Neural progenitor cell (in vitro differentiated cells): ENCODE data around the gene MLH1. TPM values are rescaled to one million over a fixed set of nuclear protein-coding genes. Genes with fewer than 3 reads are reported as not detected.

ENCODE experiments used
- DNase-seq: peaks from one replicate; pipeline ENCODE4 v3.0.0-alpha.2; 2016; ENCODE audit warnings: low spot score
- H2AFZ ChIP-seq: fragments of 200-600 bp; sonication (generic); replicated peaks from 2 replicates; pipeline ENCODE4 v1.6.1; 2016; ENCODE audit warnings: antibody characterized with exemption
- H3F3A ChIP-seq: fragments of 200-600 bp; sonication (generic); 2 replicates; pipeline ENCODE4 v1.6.1; 2016; ENCODE audit warnings: antibody characterized with exemption, low read depth
- H3K27ac ChIP-seq: fragments of 200-600 bp; sonication (generic); 2 replicates; pipeline ENCODE4 v1.5.1; 2016; ENCODE audit warnings: mild to moderate bottlenecking
- H3K27me3 ChIP-seq: fragments of 200-600 bp; sonication (generic); 2 replicates; pipeline ENCODE4 v1.6.1; 2016; ENCODE audit warnings: mild to moderate bottlenecking, moderate library complexity
- H3K36me3 ChIP-seq: fragments of 200-600 bp; sonication (generic); 2 replicates; pipeline ENCODE4 v1.5.1; 2016
- H3K4me1 ChIP-seq: fragments of 200-600 bp; sonication (generic); 2 replicates; pipeline ENCODE4 v1.6.1; 2016; ENCODE audit warnings: mixed run types
- H3K4me2 ChIP-seq: fragments of 200-600 bp; sonication (generic); 2 replicates; pipeline ENCODE4 v1.6.1; 2016
- H3K4me3 ChIP-seq: fragments of 200-600 bp; sonication (generic); 2 replicates; pipeline ENCODE4 v1.5.1; 2016
- H3K79me2 ChIP-seq: fragments of 200-600 bp; sonication (generic); 2 replicates; pipeline ENCODE4 v1.6.1; 2016; ENCODE audit warnings: low read depth
- H3K9ac ChIP-seq: fragments of 200-600 bp; sonication (generic); 2 replicates; pipeline ENCODE4 v1.6.1; 2016
- H3K9me3 ChIP-seq: fragments of 200-600 bp; sonication (generic); 2 replicates; pipeline ENCODE4 v1.5.1; 2016; ENCODE audit warnings: low read depth
- H4K20me1 ChIP-seq: fragments of 200-600 bp; sonication (generic); 2 replicates; pipeline ENCODE4 v1.6.1; 2016; ENCODE audit warnings: low read depth
- H3K27ac Mint-ChIP-seq: 3 replicates; pipeline ENCODE4 v1.8.0; 2021; ENCODE audit warnings: mixed read lengths
- H3K27me3 Mint-ChIP-seq: 2 replicates; pipeline ENCODE4 v1.8.0; 2022; ENCODE audit warnings: low read depth, mild to moderate bottlenecking, inconsistent platforms, moderate library complexity, mixed read lengths; ENCODE audit not compliant: insufficient read depth
- H3K36me3 Mint-ChIP-seq: 3 replicates; pipeline ENCODE4 v1.8.0; 2021; ENCODE audit warnings: mixed read lengths
- H3K4me1 Mint-ChIP-seq: 3 replicates; pipeline ENCODE4 v1.8.0; 2021; ENCODE audit warnings: mixed read lengths
- H3K4me3 Mint-ChIP-seq: 3 replicates; pipeline ENCODE4 v1.8.0; 2021; ENCODE audit warnings: mild to moderate bottlenecking, moderate library complexity, mixed read lengths
- H3K9me3 Mint-ChIP-seq: 3 replicates; pipeline ENCODE4 v1.8.0; 2020; ENCODE audit warnings: mixed read lengths
- EZH2 ChIP-seq: fragments of 200-600 bp; sonication (generic); IDR thresholded peaks from 2 replicates; pipeline ENCODE4 v1.6.1; 2017; ENCODE audit warnings: antibody characterized with exemption, mild to moderate bottlenecking, moderate library complexity
- EZH2phosphoT487 ChIP-seq: fragments of 200-600 bp; sonication (generic); IDR thresholded peaks from 2 replicates; pipeline ENCODE4 v1.6.1; 2017; ENCODE audit warnings: antibody characterized with exemption
- total RNA-seq: library from RNA; depleted of rRNA; stranded (reverse); fragments of >200 nt; gene quantifications from 2 replicates; pipeline ENCODE4 v1.2.3, GENCODE V29; 2015; ENCODE audit warnings: low replicate concordance
- TF ChIP-seq, protein P1 (sequence below): fragments of 200-600 bp; sonication (generic); IDR thresholded peaks from 2 replicates; pipeline ENCODE4 v1.5.1; 2017; ENCODE audit warnings: antibody characterized with exemption, mild to moderate bottlenecking

Gene MLH1
- total RNA-seq, 1 donor from 2014 or later = 71.1 TPM

DNA sequence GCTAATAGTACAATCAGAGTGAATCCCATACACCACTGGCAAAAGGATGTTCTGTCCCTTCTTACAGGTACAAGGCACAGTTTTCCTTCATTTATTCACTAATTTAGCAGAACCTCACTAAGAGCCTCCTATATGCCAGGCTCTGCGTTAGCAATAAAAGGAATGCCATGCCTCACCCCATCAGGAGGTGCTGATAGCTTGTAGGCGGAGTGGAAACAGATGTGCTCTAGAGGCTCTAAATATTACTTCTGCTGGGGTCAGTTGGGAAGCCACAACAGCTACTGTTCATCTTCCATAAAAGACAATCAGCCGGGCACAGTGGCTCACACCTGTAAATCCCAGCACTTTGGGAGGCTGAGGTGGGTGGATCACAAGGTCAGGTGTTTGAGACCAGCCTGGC, 24.4 kb downstream of the MLH1 start:
- Mint-ChIP-seq H3K27ac (no peak overlapping the region), H3K9me3 (peaks cover 3% of the 10 kb centered on the region), H3K4me3 (no peak overlapping the region), H3K36me3 (peaks cover 57% of the 10 kb centered on the region), H3K27me3 (peaks cover 4% of the 10 kb centered on the region), H3K4me1 (no peaks in the 10 kb centered on the region)
- Histone ChIP-seq H2AFZ (no peak overlapping the region), H3K4me2 (no peak overlapping the region), H3K4me3 (no peak overlapping the region), H3K27ac (no peak overlapping the region), H3K27me3 (no peaks in the 10 kb centered on the region), H3K9ac (no peak overlapping the region), H3K79me2 (no peaks in the 10 kb centered on the region), H3K4me1 (no peaks in the 10 kb centered on the region), H3F3A (no peaks in the 10 kb centered on the region), H3K9me3 (no peaks in the 10 kb centered on the region), H3K36me3 (peaks cover 16% of the 10 kb centered on the region), H4K20me1 (no peaks in the 10 kb centered on the region)
- DNase-seq = no peak
- no peak for TF ChIP-seq EZH2
- no peak for TF ChIP-seq EZH2phosphoT487
- TF ChIP-seq, protein P1, sequence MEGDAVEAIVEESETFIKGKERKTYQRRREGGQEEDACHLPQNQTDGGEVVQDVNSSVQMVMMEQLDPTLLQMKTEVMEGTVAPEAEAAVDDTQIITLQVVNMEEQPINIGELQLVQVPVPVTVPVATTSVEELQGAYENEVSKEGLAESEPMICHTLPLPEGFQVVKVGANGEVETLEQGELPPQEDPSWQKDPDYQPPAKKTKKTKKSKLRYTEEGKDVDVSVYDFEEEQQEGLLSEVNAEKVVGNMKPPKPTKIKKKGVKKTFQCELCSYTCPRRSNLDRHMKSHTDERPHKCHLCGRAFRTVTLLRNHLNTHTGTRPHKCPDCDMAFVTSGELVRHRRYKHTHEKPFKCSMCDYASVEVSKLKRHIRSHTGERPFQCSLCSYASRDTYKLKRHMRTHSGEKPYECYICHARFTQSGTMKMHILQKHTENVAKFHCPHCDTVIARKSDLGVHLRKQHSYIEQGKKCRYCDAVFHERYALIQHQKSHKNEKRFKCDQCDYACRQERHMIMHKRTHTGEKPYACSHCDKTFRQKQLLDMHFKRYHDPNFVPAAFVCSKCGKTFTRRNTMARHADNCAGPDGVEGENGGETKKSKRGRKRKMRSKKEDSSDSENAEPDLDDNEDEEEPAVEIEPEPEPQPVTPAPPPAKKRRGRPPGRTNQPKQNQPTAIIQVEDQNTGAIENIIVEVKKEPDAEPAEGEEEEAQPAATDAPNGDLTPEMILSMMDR = no peak

DNA sequence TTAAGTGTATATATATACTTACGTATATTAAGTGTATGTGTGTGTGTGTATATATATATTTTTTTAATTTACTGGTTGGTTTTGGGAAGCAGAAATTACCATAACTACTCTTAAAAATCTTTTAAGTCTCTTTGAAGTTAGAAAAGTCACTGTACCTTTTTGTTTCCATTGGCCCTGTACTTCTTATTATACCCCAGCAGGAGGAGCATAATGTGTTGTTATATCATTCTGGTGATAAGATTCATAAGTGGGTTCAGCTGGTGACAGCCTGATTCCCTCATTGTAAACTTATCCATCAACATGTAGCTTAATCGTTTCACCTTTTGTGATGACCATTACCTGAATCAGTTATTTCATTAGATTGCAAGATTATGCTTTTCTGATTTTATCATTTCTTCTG, 30.8 kb downstream of the MLH1 start:
- Mint-ChIP-seq H3K4me1 (no peaks in the 10 kb centered on the region), H3K36me3 (peaks cover 67% of the 10 kb centered on the region), H3K27ac (no peak overlapping the region), H3K4me3 (no peak overlapping the region), H3K27me3 (no peaks in the 10 kb centered on the region), H3K9me3 (peaks cover 8% of the 10 kb centered on the region)
- Histone ChIP-seq H3K27me3 (no peaks in the 10 kb centered on the region), H3K9ac (no peak overlapping the region), H3K27ac (no peak overlapping the region), H3K79me2 (no peaks in the 10 kb centered on the region), H2AFZ (no peak overlapping the region), H4K20me1 (no peaks in the 10 kb centered on the region), H3K4me3 (no peak overlapping the region), H3K9me3 (no peaks in the 10 kb centered on the region), H3K36me3 (peaks cover 17% of the 10 kb centered on the region), H3K4me2 (no peak overlapping the region), H3F3A (no peaks in the 10 kb centered on the region), H3K4me1 (no peaks in the 10 kb centered on the region)
- TF ChIP-seq EZH2phosphoT487 (no peak), EZH2 (no peak)
- TF ChIP-seq, protein P1 = peak; percentile 9
- DNase-seq = no peak

DNA sequence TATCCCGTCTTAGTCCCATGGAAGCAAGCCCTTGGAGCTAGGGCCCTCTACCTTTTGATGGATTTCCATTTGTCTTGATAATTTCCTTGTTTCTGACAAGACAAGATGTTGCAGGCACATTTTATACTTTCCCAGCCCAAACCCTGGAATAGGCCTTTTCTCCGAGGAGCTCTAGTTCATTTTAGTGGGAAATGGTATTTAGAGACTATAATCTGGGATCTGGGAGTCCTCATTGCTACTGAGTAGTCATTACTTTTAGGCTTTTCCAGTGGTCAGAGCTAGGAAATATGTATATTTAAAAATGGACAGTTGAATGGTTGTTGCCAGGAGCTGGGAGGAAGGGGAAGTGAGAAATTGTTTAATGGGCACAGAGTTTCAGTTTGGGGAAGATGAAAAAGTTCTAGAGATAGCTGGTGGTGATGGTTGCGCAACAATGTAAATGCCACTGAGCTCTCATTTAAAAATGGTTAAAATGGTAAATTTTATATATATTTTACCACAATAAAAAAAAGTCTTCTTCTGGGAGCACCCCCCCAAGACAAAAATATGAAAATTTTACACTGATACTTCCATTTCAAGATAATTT, 31.6 kb downstream of the MLH1 start:
- no peak for DNase-seq
- no peak overlapping the region for H3K27ac Mint-ChIP-seq
- no peak overlapping the region for H2AFZ ChIP-seq
- H3K79me2 ChIP-seq = no peaks in the 10 kb centered on the region
- no peaks in the 10 kb centered on the region for H3K4me1 Mint-ChIP-seq
- no peaks in the 10 kb centered on the region for H4K20me1 ChIP-seq
- H3F3A ChIP-seq = no peaks in the 10 kb centered on the region
- H3K4me2 ChIP-seq = no peak overlapping the region
- peaks cover 21% of the 10 kb centered on the region for H3K36me3 ChIP-seq
- peaks cover 63% of the 10 kb centered on the region for H3K36me3 Mint-ChIP-seq
- TF ChIP-seq EZH2phosphoT487 (no peak), EZH2 (no peak)
- TF ChIP-seq, protein P1 = no peak
- no peaks in the 10 kb centered on the region for H3K4me1 ChIP-seq
- no peak overlapping the region for H3K27ac ChIP-seq
- no peak overlapping the region for H3K4me3 Mint-ChIP-seq
- no peak overlapping the region for H3K4me3 ChIP-seq
- peaks cover 8% of the 10 kb centered on the region for H3K9me3 Mint-ChIP-seq
- H3K27me3 Mint-ChIP-seq = no peaks in the 10 kb centered on the region
- H3K9ac ChIP-seq = no peak overlapping the region
- H3K9me3 ChIP-seq = no peaks in the 10 kb centered on the region
- H3K27me3 ChIP-seq = no peaks in the 10 kb centered on the region
